CD14-positive monocyte (primary cell): ENCODE results near the gene CAPNS2. TPM values are rescaled to one million over a fixed set of nuclear protein-coding genes. Genes with fewer than 3 reads are reported as not detected.

ENCODE experiments used
- DNase-seq, 3 donors: peaks; one replicate each; pipeline ENCODE4 v3.0.0-alpha.2; 2011 to 2022
- H2AFZ ChIP-seq: 2 replicates; pipeline ENCODE4 v1.6.0; 2012; ENCODE audit warnings: mild to moderate bottlenecking, low read depth, low read length, inconsistent platforms; ENCODE audit not compliant: insufficient read depth, poor library complexity, severe bottlenecking
- H3K27ac ChIP-seq, 2 donors: 1 replicate in 1 of 2; 2 replicates in 1 of 2; pipeline ENCODE4 v1.5.1; 2012 to 2013; ENCODE audit warnings: low read length in 2 of 2, control low read depth in 1 of 2, inconsistent platforms in 1 of 2, low read depth in 1 of 2, mild to moderate bottlenecking in 1 of 2
- H3K27me3 ChIP-seq, 2 donors: one replicate each; pipeline versions ENCODE4 v1.6.0 to v1.6.1; 2011 to 2013; ENCODE audit warnings: low read length in 2 of 2; ENCODE audit not compliant: control insufficient read depth in 2 of 2, insufficient read depth in 2 of 2
- H3K36me3 ChIP-seq, 2 donors: replicated peaks in 1 of 2; 1 replicate in 1 of 2; 2 replicates in 1 of 2; pipeline versions ENCODE4 v1.5.1 to v1.6.1; 2012 to 2013; ENCODE audit warnings: low read length in 2 of 2, control low read depth in 1 of 2, inconsistent platforms in 1 of 2, mild to moderate bottlenecking in 1 of 2; ENCODE audit not compliant: insufficient read depth in 2 of 2, control insufficient read depth in 1 of 2
- H3K4me1 ChIP-seq, 2 donors: 1 replicate in 1 of 2; 2 replicates in 1 of 2; pipeline versions ENCODE4 v1.5.1 to v1.6.1; 2012 to 2013; ENCODE audit warnings: low read length in 2 of 2, control low read depth in 1 of 2, inconsistent platforms in 1 of 2, mild to moderate bottlenecking in 1 of 2, moderate library complexity in 1 of 2; ENCODE audit not compliant: insufficient read depth in 2 of 2, control insufficient read depth in 1 of 2
- H3K4me2 ChIP-seq: replicated peaks from 2 replicates; pipeline ENCODE3; 2012; ENCODE audit warnings: low read length, moderate library complexity, mild to moderate bottlenecking; ENCODE audit not compliant: poor library complexity, severe bottlenecking; ENCODE audit errors: extremely low read depth
- H3K4me3 ChIP-seq, 3 experiments: fragments of 200-600 bp in 1 of 3; sonication (generic) in 1 of 3; replicated peaks in 1 of 3; 1 replicate in 2 of 3; 2 replicates in 1 of 3; pipeline ENCODE4 v1.5.1; 2011 to 2013; ENCODE audit warnings: low read length in 3 of 3, mild to moderate bottlenecking in 3 of 3, control low read depth in 2 of 3, low read depth in 2 of 3, inconsistent platforms in 1 of 3, moderate library complexity in 1 of 3
- H3K79me2 ChIP-seq: 2 replicates; pipeline ENCODE4 v1.6.0; 2012; ENCODE audit warnings: mild to moderate bottlenecking, control low read depth, inconsistent platforms, low read length, moderate library complexity; ENCODE audit not compliant: insufficient read depth
- H3K9ac ChIP-seq: 2 replicates; pipeline ENCODE4 v1.6.0; 2017; ENCODE audit warnings: low read length, mild to moderate bottlenecking; ENCODE audit not compliant: insufficient read depth, poor library complexity, severe bottlenecking
- H3K9me3 ChIP-seq, 2 donors: replicated peaks in 1 of 2; 1 replicate in 1 of 2; 2 replicates in 1 of 2; pipeline versions ENCODE4 v1.5.1 to v1.6.1; 2012 to 2013; ENCODE audit warnings: low read length in 2 of 2, control low read depth in 1 of 2; ENCODE audit not compliant: control insufficient read depth in 1 of 2, insufficient read depth in 1 of 2
- H4K20me1 ChIP-seq: 2 replicates; pipeline ENCODE4 v1.6.0; 2012; ENCODE audit warnings: mild to moderate bottlenecking, low read length, control low read depth, moderate library complexity; ENCODE audit not compliant: insufficient read depth
- H3K27ac Mint-ChIP-seq, 7 donors: one replicate each; pipeline ENCODE4 v1.8.0; 2020; ENCODE audit warnings: mild to moderate bottlenecking in 7 of 7, mixed read lengths in 7 of 7, moderate library complexity in 6 of 7, inconsistent platforms in 2 of 7
- H3K27me3 Mint-ChIP-seq, 3 donors: one replicate each; pipeline ENCODE4 v1.8.0; 2021 to 2022; ENCODE audit warnings: low read depth in 3 of 3, mild to moderate bottlenecking in 3 of 3, mixed read lengths in 3 of 3, moderate library complexity in 3 of 3, inconsistent platforms in 1 of 3
- H3K36me3 Mint-ChIP-seq, 2 donors: one replicate each; pipeline ENCODE4 v1.8.0; 2020; ENCODE audit warnings: mixed read lengths in 2 of 2, inconsistent platforms in 1 of 2, mild to moderate bottlenecking in 1 of 2
- H3K4me1 Mint-ChIP-seq: one replicate; pipeline ENCODE4 v1.8.0; 2020; ENCODE audit warnings: mild to moderate bottlenecking, mixed read lengths
- H3K4me3 Mint-ChIP-seq, 2 donors: one replicate each; pipeline ENCODE4 v1.8.0; 2020; ENCODE audit warnings: mild to moderate bottlenecking in 2 of 2, mixed read lengths in 2 of 2, moderate library complexity in 1 of 2
- H3K9me3 Mint-ChIP-seq, 7 donors: one replicate each; pipeline ENCODE4 v1.8.0; 2020 to 2022; ENCODE audit warnings: mixed read lengths in 7 of 7, mild to moderate bottlenecking in 6 of 7, moderate library complexity in 6 of 7, inconsistent platforms in 2 of 7
- CTCF ChIP-seq: fragments of 200-600 bp; IDR thresholded peaks from one replicate; pipeline ENCODE4 v1.8.0; 2022; ENCODE audit warnings: antibody characterized with exemption, mild to moderate bottlenecking
- WGBS: methylation state at CpG from one replicate; pipeline ENCODE4 v1.1.5; 2013; ENCODE audit warnings: missing lambda C conversion rate; ENCODE audit not compliant: insufficient coverage; 5-methylcytosine and 5-hydroxymethylcytosine counted together
- intact Hi-C, 2 donors: fragments of 100-400 bp; cut with micrococcal nuclease; formaldehyde crosslinking; loops; one replicate each; pipeline versions ENCODE4 v1.15.0 to v1.15.1; 2023
- polyA plus RNA-seq, 3 donors: library from polyadenylated mRNA; depleted of rRNA in 1 of 3; unstranded in 2 of 3; stranded (reverse) in 1 of 3; fragments of 300-500 nt in 2 of 3; fragments of >200 nt in 1 of 3; fragmentation: Illumina TruSeq in 2 of 3; gene quantifications; 1 replicate in 2 of 3; 2 replicates in 1 of 3; pipeline ENCODE4 v1.2.3, GENCODE V29; 2012 to 2021

Gene CAPNS2
- polyA plus RNA-seq, 3 donors: 0.17 to 0.35 TPM; not detected in 1

- H3K9me3 ChIP-seq: no peaks in the 10 kb centered on the region
- no peaks in the 10 kb centered on the region for H3K27me3 ChIP-seq
- H3K36me3 ChIP-seq: peaks cover 57 to 84% of the 10 kb centered on the region in 2 donors
- no peak for DNase-seq
- no peak for TF ChIP-seq CTCF
- no peaks in the 10 kb centered on the region for H3K79me2 ChIP-seq
- H4K20me1 ChIP-seq: peaks cover 18% of the 10 kb centered on the region
- H3K9me3 Mint-ChIP-seq: peaks cover 0 to 3% (median 0%) of the 10 kb centered on the region in 7 donors
- no peak overlapping the region for H3K4me3 Mint-ChIP-seq
- no peak overlapping the region for H2AFZ ChIP-seq
- H3K4me2 ChIP-seq: no peak overlapping the region
- no peaks in the 10 kb centered on the region for H3K4me1 Mint-ChIP-seq
- H3K4me1 ChIP-seq: no peaks in the 10 kb centered on the region
- peak overlapping the region in 2 of 7 donors; percentile 4 to 11 for H3K27ac Mint-ChIP-seq
- no peak overlapping the region for H3K4me3 ChIP-seq
- intact Hi-C loops: no loop called here
- H3K9ac ChIP-seq: no peak overlapping the region
- no peaks in the 10 kb centered on the region for H3K27me3 Mint-ChIP-seq
- H3K36me3 Mint-ChIP-seq: peaks cover 45 to 57% of the 10 kb centered on the region in 2 donors
- no CpG with 5 or more reads among the region's 2 CpGs for WGBS
- no peak overlapping the region for H3K27ac ChIP-seq
These were observed 37.5 kb upstream of the CAPNS2 start for GRCh38 chr16:55529018-55529417.

- Mint-ChIP-seq H3K27me3 (no peaks in the 10 kb centered on the region), H3K36me3 (peaks cover 52 to 59% of the 10 kb centered on the region in 2 donors), H3K27ac (peak overlapping the region in 1 of 7 donors; percentile 12), H3K4me3 (no peak overlapping the region), H3K9me3 (peaks cover 0 to 3% (median 0%) of the 10 kb centered on the region in 7 donors), H3K4me1 (peaks cover 8% of the 10 kb centered on the region)
- Histone ChIP-seq H3K9me3 (no peaks in the 10 kb centered on the region), H3K27me3 (no peaks in the 10 kb centered on the region), H3K4me1 (peaks cover 3 to 10% of the 10 kb centered on the region in 2 donors), H3K79me2 (no peaks in the 10 kb centered on the region), H3K36me3 (peaks cover 57 to 84% of the 10 kb centered on the region in 2 donors), H3K4me2 (no peak overlapping the region), H3K4me3 (no peak overlapping the region), H2AFZ (no peak overlapping the region), H3K9ac (no peak overlapping the region), H3K27ac (no peak overlapping the region), H4K20me1 (peaks cover 4% of the 10 kb centered on the region)
- WGBS: no CpG with 5 or more reads among the region's 1 CpG
- no peak for DNase-seq
- intact Hi-C loops: no loop called here
- no peak for TF ChIP-seq CTCF
These were observed 36.1 kb upstream of the CAPNS2 start for GRCh38 chr16:55530316-55530856.
